SK-N-SH (cell line): ENCODE data around the gene MEIS1.

ENCODE experiments used
- CTCF ChIP-seq: fragments of 200-600 bp; sonication (generic); IDR thresholded peaks from 2 replicates; pipeline ENCODE4 v1.6.1; 2017; ENCODE audit warnings: antibody characterized with exemption, mild to moderate bottlenecking, moderate library complexity
- EP300 ChIP-seq, 2 experiments: IDR thresholded peaks; 2 replicates each; pipeline versions ENCODE4 v1.4.0 to v1.6.1; 2012; ENCODE audit warnings: borderline replicate concordance in 1 of 2, low read depth in 1 of 2, low read length in 1 of 2
- FOSL2 ChIP-seq: IDR thresholded peaks from 2 replicates; pipeline ENCODE4 v1.4.0; 2012; ENCODE audit warnings: low read depth, mild to moderate bottlenecking, moderate library complexity, borderline replicate concordance
- MAX ChIP-seq: IDR thresholded peaks from 2 replicates; pipeline ENCODE4 v1.4.0; 2012; ENCODE audit warnings: low read depth
- NRF1 ChIP-seq: IDR thresholded peaks from 2 replicates; pipeline ENCODE4 v1.6.1; 2012; ENCODE audit warnings: low read depth, mild to moderate bottlenecking, low read length
- POLR2AphosphoS5 ChIP-seq: IDR thresholded peaks from 2 replicates; pipeline ENCODE4 v1.6.1; 2012; ENCODE audit warnings: low read depth, low read length
- REST ChIP-seq: IDR thresholded peaks from 2 replicates; pipeline ENCODE4 v1.6.1; 2012; ENCODE audit warnings: mild to moderate bottlenecking, low read depth, low read length, moderate library complexity
- SIN3A ChIP-seq: IDR thresholded peaks from 2 replicates; pipeline ENCODE4 v1.6.1; 2012; ENCODE audit warnings: low read depth, mild to moderate bottlenecking, low read length, moderate library complexity, borderline replicate concordance
- YY1 ChIP-seq: IDR thresholded peaks from 2 replicates; pipeline ENCODE4 v1.4.0; 2012; ENCODE audit warnings: low read depth, mild to moderate bottlenecking

GRCh38 chr2:66445076-66445924 lies 10.4 kb downstream of the MEIS1 start:
- TF ChIP-seq POLR2AphosphoS5, result no peak
- no peak for TF ChIP-seq MAX
- no peak for TF ChIP-seq CTCF
- TF ChIP-seq REST, result no peak
- no peak for TF ChIP-seq YY1
- TF ChIP-seq EP300 (IDR thresholded peaks at IDR 0.05; ENCODE audit: borderline replicate concordance in 1 of 2, low read depth in 1 of 2, low read length in 1 of 2), result no peak
- TF ChIP-seq FOSL2, result no peak
- no peak for TF ChIP-seq SIN3A
- no peak for TF ChIP-seq NRF1
